ENCODE results near the gene GLIS2. TPM values are rescaled to one million over a fixed set of nuclear protein-coding genes. Genes with fewer than 3 reads are reported as not detected.

GLIS2 gene
- total RNA-seq, 1 donor from 2014 or later: 21.5 TPM

DNA sequence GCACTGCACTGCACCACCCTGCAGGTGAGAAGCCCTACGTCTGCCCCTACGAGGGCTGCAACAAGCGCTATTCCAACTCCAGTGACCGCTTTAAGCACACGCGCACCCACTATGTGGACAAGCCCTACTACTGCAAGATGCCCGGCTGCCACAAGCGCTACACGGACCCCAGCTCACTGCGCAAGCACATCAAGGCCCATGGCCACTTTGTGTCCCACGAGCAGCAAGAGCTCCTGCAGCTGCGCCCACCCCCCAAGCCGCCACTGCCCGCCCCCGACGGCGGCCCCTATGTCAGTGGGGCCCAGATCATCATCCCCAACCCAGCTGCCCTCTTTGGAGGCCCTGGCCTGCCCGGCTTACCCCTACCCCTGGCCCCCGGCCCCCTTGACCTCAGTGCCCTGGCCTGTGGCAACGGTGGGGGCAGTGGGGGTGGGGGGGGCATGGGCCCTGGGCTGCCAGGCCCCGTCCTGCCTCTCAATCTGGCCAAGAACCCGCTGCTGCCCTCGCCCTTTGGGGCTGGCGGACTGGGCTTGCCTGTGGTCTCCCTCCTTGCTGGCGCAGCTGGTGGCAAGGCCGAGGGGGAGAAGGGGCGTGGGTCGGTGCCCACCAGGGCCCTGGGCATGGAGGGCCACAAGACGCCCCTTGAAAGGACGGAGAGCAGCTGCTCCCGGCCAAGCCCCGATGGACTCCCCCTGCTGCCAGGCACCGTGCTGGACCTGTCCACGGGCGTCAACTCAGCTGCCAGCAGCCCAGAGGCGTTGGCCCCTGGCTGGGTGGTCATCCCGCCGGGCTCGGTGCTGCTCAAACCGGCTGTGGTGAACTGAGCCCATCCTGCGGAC lies 21.1 kb downstream of the GLIS2 start:
- Histone ChIP-seq H3K36me3 (peaks cover 86% of the 10 kb centered on the region), H3K4me1 (peaks cover 40% of the 10 kb centered on the region), H3K9me3 (no peaks in the 10 kb centered on the region), H3K27ac (no peak overlapping the region), H3K4me3 (no peak overlapping the region), H3K27me3 (ENCODE audit: low read depth) (no peaks in the 10 kb centered on the region)
- TF ChIP-seq, protein P1, sequence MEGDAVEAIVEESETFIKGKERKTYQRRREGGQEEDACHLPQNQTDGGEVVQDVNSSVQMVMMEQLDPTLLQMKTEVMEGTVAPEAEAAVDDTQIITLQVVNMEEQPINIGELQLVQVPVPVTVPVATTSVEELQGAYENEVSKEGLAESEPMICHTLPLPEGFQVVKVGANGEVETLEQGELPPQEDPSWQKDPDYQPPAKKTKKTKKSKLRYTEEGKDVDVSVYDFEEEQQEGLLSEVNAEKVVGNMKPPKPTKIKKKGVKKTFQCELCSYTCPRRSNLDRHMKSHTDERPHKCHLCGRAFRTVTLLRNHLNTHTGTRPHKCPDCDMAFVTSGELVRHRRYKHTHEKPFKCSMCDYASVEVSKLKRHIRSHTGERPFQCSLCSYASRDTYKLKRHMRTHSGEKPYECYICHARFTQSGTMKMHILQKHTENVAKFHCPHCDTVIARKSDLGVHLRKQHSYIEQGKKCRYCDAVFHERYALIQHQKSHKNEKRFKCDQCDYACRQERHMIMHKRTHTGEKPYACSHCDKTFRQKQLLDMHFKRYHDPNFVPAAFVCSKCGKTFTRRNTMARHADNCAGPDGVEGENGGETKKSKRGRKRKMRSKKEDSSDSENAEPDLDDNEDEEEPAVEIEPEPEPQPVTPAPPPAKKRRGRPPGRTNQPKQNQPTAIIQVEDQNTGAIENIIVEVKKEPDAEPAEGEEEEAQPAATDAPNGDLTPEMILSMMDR (IDR thresholded peaks at IDR 0.05): no peak
- DNase-seq (no peak), ATAC-seq (no peak)
- intact Hi-C loops (cut with DNase I): no loop called here

DNA sequence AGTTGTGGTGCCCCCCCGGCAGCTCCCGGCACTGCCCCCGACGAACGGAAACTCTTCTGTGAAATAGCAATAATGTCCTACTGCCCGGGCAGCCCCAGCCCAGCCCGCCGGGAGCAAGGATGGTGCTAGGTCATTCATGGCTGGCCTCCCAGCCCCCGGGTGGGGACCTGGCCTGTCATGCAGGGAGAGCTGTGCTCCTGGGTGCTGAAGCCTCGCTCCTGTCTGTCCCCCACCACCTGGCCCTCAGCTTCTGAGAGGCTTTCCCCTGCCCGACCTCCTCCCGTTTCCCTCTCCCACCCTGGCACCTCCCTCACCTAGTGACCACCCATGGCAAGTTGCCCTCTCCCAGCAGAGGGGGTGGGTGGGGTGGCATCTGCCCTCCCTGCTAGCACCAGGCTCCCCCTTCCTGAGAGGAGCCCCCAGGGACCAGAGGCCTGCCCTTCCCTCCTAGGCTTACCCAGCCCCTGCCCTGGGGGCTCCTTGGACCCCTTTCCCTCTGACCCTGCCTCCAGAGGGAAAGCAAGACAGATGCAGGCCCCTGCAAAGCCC lies 21.7 kb downstream of the GLIS2 start:
- Histone ChIP-seq H3K36me3 (peaks cover 79% of the 10 kb centered on the region), H3K27me3 (ENCODE audit: low read depth) (no peaks in the 10 kb centered on the region), H3K27ac (peak overlapping the region; percentile 77), H3K4me3 (no peak overlapping the region), H3K4me1 (peaks cover 46% of the 10 kb centered on the region), H3K9me3 (no peaks in the 10 kb centered on the region)
- DNase-seq: no peak
- TF ChIP-seq, protein P1 (IDR thresholded peaks at IDR 0.05): no peak
- no peak for ATAC-seq
- intact Hi-C loops (cut with DNase I): no loop called here

DNA sequence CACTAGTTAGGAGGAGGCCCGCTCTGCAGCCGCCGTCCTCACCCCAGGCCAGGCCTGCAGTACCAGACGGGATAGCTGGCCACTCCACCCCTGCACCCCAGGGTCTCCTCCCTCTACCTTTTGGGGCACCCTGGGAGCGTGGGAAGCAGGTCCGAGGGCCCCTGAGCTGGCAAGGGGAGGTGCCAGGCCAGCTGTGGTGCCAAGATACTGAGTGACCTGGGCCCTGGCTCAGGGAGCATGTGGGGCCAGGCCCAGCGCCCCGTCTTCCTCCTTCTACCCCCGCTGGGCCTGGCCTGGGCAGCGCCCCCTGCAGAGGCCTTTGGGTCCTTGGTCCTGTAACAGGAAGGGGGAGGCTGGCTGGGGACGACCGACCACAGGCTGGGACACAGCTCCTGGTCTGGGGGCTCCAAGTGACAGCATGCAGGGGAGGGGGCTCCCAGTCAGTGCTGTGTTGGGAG lies 22.3 kb downstream of the GLIS2 start:
- Histone ChIP-seq H3K27ac (peak overlapping the region; percentile 77), H3K4me3 (no peak overlapping the region), H3K9me3 (no peaks in the 10 kb centered on the region), H3K4me1 (peaks cover 51% of the 10 kb centered on the region), H3K36me3 (peaks cover 74% of the 10 kb centered on the region), H3K27me3 (ENCODE audit: low read depth) (no peaks in the 10 kb centered on the region)
- intact Hi-C loops (cut with DNase I): no loop called here
- DNase-seq: no peak
- TF ChIP-seq, protein P1 (IDR thresholded peaks at IDR 0.05): no peak
- no peak for ATAC-seq

DNA sequence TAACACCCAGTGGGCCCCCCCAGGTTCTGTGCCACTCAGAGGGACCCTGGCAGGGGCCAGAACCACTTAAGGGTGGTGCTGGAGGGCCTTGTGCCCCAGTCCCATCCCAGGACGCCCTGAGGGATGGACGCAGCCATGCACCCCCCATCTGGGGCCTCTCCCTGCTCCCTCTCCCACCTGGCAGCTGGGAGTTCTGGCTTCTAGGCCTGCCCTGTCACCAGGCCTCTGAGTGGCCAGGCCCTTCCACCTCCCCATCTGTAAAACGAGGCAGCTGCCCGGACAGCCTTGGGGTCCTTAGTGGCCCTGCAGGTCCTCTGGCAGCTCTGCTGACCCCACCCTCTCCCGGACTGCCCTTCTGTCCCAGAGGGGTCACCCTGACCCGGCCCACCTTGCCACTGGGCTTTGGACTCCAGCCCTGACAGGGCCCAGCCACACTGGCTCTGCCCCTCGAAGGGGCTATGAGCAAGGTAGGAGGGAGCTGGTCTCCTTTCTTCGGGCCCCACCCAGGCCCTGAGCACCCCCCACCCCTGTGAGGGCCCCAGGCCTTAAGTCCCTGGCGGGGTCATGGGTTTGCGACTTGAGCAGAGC lies 22.9 kb downstream of the GLIS2 start:
- no peaks in the 10 kb centered on the region for H3K27me3 ChIP-seq (ENCODE audit: low read depth)
- peaks cover 58% of the 10 kb centered on the region for H3K4me1 ChIP-seq
- intact Hi-C loops (cut with DNase I): no loop called here
- peaks cover 67% of the 10 kb centered on the region for H3K36me3 ChIP-seq
- ATAC-seq (no peak), DNase-seq (no peak)
- TF ChIP-seq, protein P1 (IDR thresholded peaks at IDR 0.05): no peak
- no peak overlapping the region for H3K4me3 ChIP-seq
- peak overlapping the region; percentile 77 for H3K27ac ChIP-seq
- no peaks in the 10 kb centered on the region for H3K9me3 ChIP-seq

DNA sequence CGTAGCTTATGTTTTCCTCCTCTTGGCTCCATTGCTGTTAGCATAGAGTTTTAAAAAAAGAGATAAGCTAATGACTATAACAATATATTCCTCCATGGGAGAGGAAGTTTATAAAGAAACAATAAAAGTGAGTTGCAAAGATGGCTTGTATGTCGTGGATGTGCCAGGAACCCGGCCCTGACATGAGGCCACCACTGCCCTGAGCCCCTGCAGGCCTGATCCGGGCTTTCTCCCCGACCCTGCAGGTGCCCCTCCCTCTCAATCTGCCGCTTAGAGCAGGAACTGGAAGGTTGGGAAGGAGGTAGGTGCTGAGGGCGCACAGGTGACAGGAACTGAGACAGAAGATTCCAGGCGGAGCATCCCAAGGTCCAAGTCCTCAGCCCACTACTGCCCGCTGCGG lies 23.6 kb downstream of the GLIS2 start:
- TF ChIP-seq, protein P1 (IDR thresholded peaks at IDR 0.05): no peak
- H3K27me3 ChIP-seq (ENCODE audit: low read depth): no peaks in the 10 kb centered on the region
- peak overlapping the region; percentile 1 for H3K4me3 ChIP-seq
- intact Hi-C loops (cut with DNase I): no loop called here
- no peaks in the 10 kb centered on the region for H3K9me3 ChIP-seq
- peak overlapping the region; percentile 77 for H3K27ac ChIP-seq
- peaks cover 60% of the 10 kb centered on the region for H3K4me1 ChIP-seq
- ATAC-seq (no peak), DNase-seq (no peak)
- peaks cover 67% of the 10 kb centered on the region for H3K36me3 ChIP-seq

All from lower lobe of right lung (tissue), 2 donors.